Stimulated activated CD8-positive, alpha-beta memory T cell treated with anti-CD3 and anti-CD28 coated beads, Interleukin-12 subunit alpha, Interleukin-12 subunit beta, amount 100 ng/mL, for 24 hours (primary cell): ENCODE data around the gene ABLIM3.

Experiments
- DNase-seq: peaks from one replicate; pipeline ENCODE4 v3.0.0-alpha.2; 2020; ENCODE audit errors: extremely low read depth

The ABLIM3 gene

GRCh38 chr5:149157330-149157729 lies 16.0 kb downstream of the ABLIM3 start:
- no peak for DNase-seq

GRCh38 chr5:149160291-149160787 lies 19.0 kb downstream of the ABLIM3 start:
- no peak for DNase-seq

- no peak for DNase-seq
Observed at GRCh38 chr5:149161026-149161687, 19.9 kb downstream of the ABLIM3 start.

GRCh38 chr5:149161850-149162249 lies 20.6 kb downstream of the ABLIM3 start:
- DNase-seq: no peak

- no peak for DNase-seq
Observed at GRCh38 chr5:149162401-149163084, 21.2 kb downstream of the ABLIM3 start.

- no peak for DNase-seq
Observed at GRCh38 chr5:149164731-149165130, 23.4 kb downstream of the ABLIM3 start.

GRCh38 chr5:149166128-149166527 lies 24.8 kb downstream of the ABLIM3 start:
- DNase-seq: no peak

GRCh38 chr5:149166591-149167100 lies 25.4 kb downstream of the ABLIM3 start:
- DNase-seq: no peak

- DNase-seq: no peak
Observed at GRCh38 chr5:149168276-149168906, 27.1 kb downstream of the ABLIM3 start.

- no peak for DNase-seq
Observed at GRCh38 chr5:149170299-149170698, 29.0 kb downstream of the ABLIM3 start.

- DNase-seq: no peak
Observed at GRCh38 chr5:149172261-149172660, 31.0 kb downstream of the ABLIM3 start.

GRCh38 chr5:149172709-149173505 lies 31.6 kb downstream of the ABLIM3 start:
- DNase-seq: no peak

GRCh38 chr5:149174847-149175234 lies 33.5 kb downstream of the ABLIM3 start:
- DNase-seq: no peak

- no peak for DNase-seq
Observed at GRCh38 chr5:149175346-149176105, 34.2 kb downstream of the ABLIM3 start.

GRCh38 chr5:149177339-149177843 lies 36.1 kb downstream of the ABLIM3 start:
- no peak for DNase-seq

- DNase-seq: no peak
Observed at GRCh38 chr5:149177911-149178565, 36.7 kb downstream of the ABLIM3 start.

GRCh38 chr5:149181732-149182131 lies 40.4 kb downstream of the ABLIM3 start:
- DNase-seq: no peak

GRCh38 chr5:149182241-149182640 lies 40.9 kb downstream of the ABLIM3 start:
- DNase-seq: no peak

GRCh38 chr5:149185067-149185466 lies 43.8 kb downstream of the ABLIM3 start:
- DNase-seq: no peak

- DNase-seq: no peak
Observed at GRCh38 chr5:149186506-149186905, 45.2 kb downstream of the ABLIM3 start.
